ENCODE data around the gene EFNB1.

- no peak for TF ChIP-seq POLR2A (IDR thresholded peaks at IDR 0.05)
- TF ChIP-seq CTCF (IDR thresholded peaks at IDR 0.05) = no peak
These were observed 34.4 kb upstream of the EFNB1 start for GRCh38 chrX:68794461-68794860.
